ENCODE measurements around the gene PHF12. TPM values are rescaled to one million over a fixed set of nuclear protein-coding genes. Genes with fewer than 3 reads are reported as not detected.

Gene PHF12
- total RNA-seq, 6 donors from 2014 or later = 38.8 to 103 (median 62.7) TPM

- DNase-seq = no peak
- no peaks in the 10 kb centered on the region for H3K9me3 ChIP-seq
- 76 to 83% methylated on average over 2 of the region's 2 CpGs for WGBS, 2 donors
- no peak for ATAC-seq (ENCODE audit: low FRiP score in 2 of 2)
- no peak for TF ChIP-seq CTCF (IDR thresholded peaks at IDR 0.05)
- no peak for TF ChIP-seq POLR2AphosphoS5 (IDR thresholded peaks at IDR 0.05)
- no peak for TF ChIP-seq EP300 (IDR thresholded peaks at IDR 0.05)
- no peak for TF ChIP-seq POLR2A (IDR thresholded peaks at IDR 0.05)
- H3K27ac ChIP-seq = no peak overlapping the region
- H3K36me3 ChIP-seq = no peaks in the 10 kb centered on the region
- H3K4me1 ChIP-seq = peaks cover 0 to 11% (median 5%) of the 10 kb centered on the region in 4 donors
- H3K27me3 ChIP-seq = no peaks in the 10 kb centered on the region
- H3K4me3 ChIP-seq = no peak overlapping the region
Measured at GRCh38 chr17:28954886-28955285, 3.6 kb upstream of the PHF12 start.

- peak overlapping the region in 2 of 4 donors; percentile 99 to 100 for H3K27ac ChIP-seq
- H3K4me3 ChIP-seq = no peak overlapping the region
- ATAC-seq (ENCODE audit: low FRiP score in 2 of 2) (no peak), DNase-seq (no peak)
- H3K4me1 ChIP-seq = peaks cover 2 to 13% (median 6%) of the 10 kb centered on the region in 4 donors
- H3K27me3 ChIP-seq = no peaks in the 10 kb centered on the region
- H3K9me3 ChIP-seq = no peaks in the 10 kb centered on the region
- H3K36me3 ChIP-seq = no peaks in the 10 kb centered on the region
- TF ChIP-seq CTCF (IDR thresholded peaks at IDR 0.05) = peak; percentile 76 to 92 (median 80)
- TF ChIP-seq POLR2AphosphoS5 (IDR thresholded peaks at IDR 0.05) = no peak
- WGBS, 2 donors = 24 to 34% methylated on average over 5 of the region's 5 CpGs
Measured at GRCh38 chr17:28953444-28954118, 2.3 kb upstream of the PHF12 start.

- H3K27me3 ChIP-seq = no peaks in the 10 kb centered on the region
- ATAC-seq (ENCODE audit: low FRiP score in 2 of 2) (peak; percentile 90 to 95), DNase-seq (peak; percentile 85 to 99)
- WGBS, 2 donors = 6 to 11% methylated on average over 29 to 36 of the region's 36 CpGs
- peak overlapping the region; percentile 96 to 100 (median 98) for H3K27ac ChIP-seq
- TF ChIP-seq POLR2AphosphoS5 (IDR thresholded peaks at IDR 0.05) (peak; percentile 84 to 91), EP300 (IDR thresholded peaks at IDR 0.05) (peak in 1 of 4 donors; percentile 56), POLR2A (IDR thresholded peaks at IDR 0.05) (peak in 2 of 4 donors; percentile 26 to 67), CTCF (IDR thresholded peaks at IDR 0.05) (peak in 2 of 6 experiments; percentile 4 to 9)
- peak overlapping the region; percentile 40 to 81 (median 72) for H3K4me3 ChIP-seq
- no peaks in the 10 kb centered on the region for H3K9me3 ChIP-seq
- H3K4me1 ChIP-seq = peaks cover 15 to 26% (median 19%) of the 10 kb centered on the region in 4 donors
- H3K36me3 ChIP-seq = no peaks in the 10 kb centered on the region
Measured at GRCh38 chr17:28951991-28952975, 965 bp upstream of the PHF12 start.

GRCh38 chr17:28950752-28951427 is 428 bp downstream of the PHF12 start:
- peak overlapping the region; percentile 73 to 98 (median 88) for H3K4me3 ChIP-seq
- WGBS, 2 donors = 0 to 1% methylated on average over 17 to 29 of the region's 51 CpGs
- no peak for DNase-seq
- H3K27ac ChIP-seq = peak overlapping the region; percentile 91 to 99 (median 98)
- ATAC-seq (ENCODE audit: low FRiP score in 2 of 2) = peak in 1 of 2 donors; percentile 0
- H3K27me3 ChIP-seq = no peaks in the 10 kb centered on the region
- H3K9me3 ChIP-seq = no peaks in the 10 kb centered on the region
- peaks cover 29 to 40% (median 32%) of the 10 kb centered on the region in 4 donors for H3K4me1 ChIP-seq
- TF ChIP-seq CTCF (IDR thresholded peaks at IDR 0.05) = no peak
- TF ChIP-seq POLR2A (IDR thresholded peaks at IDR 0.05) = no peak
- TF ChIP-seq EP300 (IDR thresholded peaks at IDR 0.05) = no peak
- no peak for TF ChIP-seq POLR2AphosphoS5 (IDR thresholded peaks at IDR 0.05)
- H3K36me3 ChIP-seq = no peaks in the 10 kb centered on the region

Measured in upper lobe of left lung (tissue), 6 donors.